ENCODE measurements around the gene ARFGEF2. TPM values are rescaled to one million over a fixed set of nuclear protein-coding genes. Genes with fewer than 3 reads are reported as not detected.

Gene ARFGEF2
- total and polyA plus RNA-seq, 2 of the 4 experiments (the other 2 are of a cell fraction), result 10.3 to 39.1 TPM

- H2AK9ac ChIP-seq (replicated peaks; ENCODE audit: low read depth, low read length, poor library complexity), result no peak overlapping the region
- H3K36me3 ChIP-seq (ENCODE audit: control insufficient read depth, insufficient read depth, low read length), result peaks cover 55% of the 10 kb centered on the region
- no peak overlapping the region for H4K5ac ChIP-seq (ENCODE audit: low read depth, low read length)
- H3K18ac ChIP-seq (ENCODE audit: low read depth, low read length), result no peak overlapping the region
- no peak overlapping the region for H3K4me2 ChIP-seq (ENCODE audit: low read depth, low read length)
- no peak overlapping the region for H2BK120ac ChIP-seq (ENCODE audit: low read depth, low read length)
- no peaks in the 10 kb centered on the region for H3K4me1 ChIP-seq (ENCODE audit: control insufficient read depth, insufficient read depth, low read length)
- H3K4me3 ChIP-seq (ENCODE audit: insufficient read depth, low read depth, low read length), result no peak overlapping the region
- H3K14ac ChIP-seq (replicated peaks; ENCODE audit: low read depth, low read length), result no peak overlapping the region
- H2BK15ac ChIP-seq (ENCODE audit: low read depth, low read length), result no peak overlapping the region
- no peaks in the 10 kb centered on the region for H3K9me1 ChIP-seq (ENCODE audit: insufficient read depth, low read length)
- ChIA-PET CTCF (interaction anchor here (0.5 kb wide), 1 partner anchor 117 kb away, joined by 3 read pairs; no protein-coding TSS in a partner anchor), POLR2A (ENCODE audit: unreplicated experiment) (no interaction called here)
- in situ Hi-C loops (cut with MboI; ENCODE audit: low sequenced_read_pairs) (no loop called here), dilution Hi-C loops (cut with HindIII; ENCODE audit: low sequenced_read_pairs, unreplicated experiment) (no loop called here), intact Hi-C loops (cut with micrococcal nuclease) (no loop called here)
- H3K27ac ChIP-seq (ENCODE audit: insufficient read depth, low read length), result no peak overlapping the region
- H3K56ac ChIP-seq (ENCODE audit: extremely low read depth, insufficient read depth, low read length), result no peak overlapping the region
- no peak overlapping the region for H3K9ac ChIP-seq (ENCODE audit: low read depth, low read length)
- no peaks in the 10 kb centered on the region for H4K20me1 ChIP-seq (ENCODE audit: insufficient read depth, low read length)
- TF ChIP-seq USF2 (IDR thresholded peaks at IDR 0.05; ENCODE audit: low read depth, low read length) (no peak), ELK1 (IDR thresholded peaks at IDR 0.05; ENCODE audit: borderline replicate concordance, low read depth, low read length) (no peak), CTCF (conservative IDR thresholded peaks at IDR 0.05; ENCODE audit: low read depth, low read length) (no peak), FOS (IDR thresholded peaks at IDR 0.05; ENCODE audit: low read depth, low read length) (no peak), MAZ (IDR thresholded peaks at IDR 0.05; ENCODE audit: borderline replicate concordance, low read depth, low read length) (no peak), CHD1 (IDR thresholded peaks at IDR 0.05; ENCODE audit: low read depth, low read length) (no peak), MAFK (IDR thresholded peaks at IDR 0.05; ENCODE audit: low read depth, low read length) (no peak), BHLHE40 (IDR thresholded peaks at IDR 0.05; ENCODE audit: low read depth, low read length) (no peak), MXI1 (IDR thresholded peaks at IDR 0.05; ENCODE audit: borderline replicate concordance, low read depth, low read length) (no peak), POLR2A (IDR thresholded peaks at IDR 0.05; ENCODE audit: low read depth, low read length) (no peak), RAD21 (IDR thresholded peaks at IDR 0.05; ENCODE audit: low read length) (no peak), RCOR1 (IDR thresholded peaks at IDR 0.05; ENCODE audit: insufficient replicate concordance, low read length) (no peak)
- no peak overlapping the region for H2AFZ ChIP-seq (replicated peaks; ENCODE audit: low read length, poor library complexity)
- WGBS, 2 experiments (ENCODE audit: extremely low coverage in 2 of 2, insufficient read length in 1 of 2), result 100% methylated on average over 1 of the region's 1 CpG; no CpG with 5 or more reads in 1 of the 2 experiments
- no peak overlapping the region for H3K4ac ChIP-seq (ENCODE audit: low read depth, low read length)
- peaks cover 5 to 7% of the 10 kb centered on the region in 2 experiments; a peak in 2 of 4 replicates for H3K79me1 ChIP-seq (ENCODE audit: low read depth in 1 of 2, low read length in 2 of 2)
- H3K23ac ChIP-seq (ENCODE audit: low read depth, low read length), result no peak overlapping the region
- no peaks in the 10 kb centered on the region for H3K27me3 ChIP-seq (ENCODE audit: control insufficient read depth, insufficient read depth, low read length)
- no peak overlapping the region for H2BK5ac ChIP-seq (ENCODE audit: low read depth, low read length, poor library complexity, severe bottlenecking)
- H4K91ac ChIP-seq (ENCODE audit: insufficient read depth, low read depth, low read length), result no peak overlapping the region
- no peaks in the 10 kb centered on the region for H3K9me3 ChIP-seq (ENCODE audit: control insufficient read depth, insufficient read depth, low read length)
- no peak overlapping the region for H4K8ac ChIP-seq (ENCODE audit: low read depth in 2 of 2, low read length in 2 of 2)
- DNase-seq (no peak), ATAC-seq (ENCODE audit: low read depth) (no peak)
- no TSS peak for BruUV-seq (replicated peaks)
- H2AK5ac ChIP-seq (ENCODE audit: low read depth, low read length), result no peak overlapping the region
- no peak overlapping the region for H2BK20ac ChIP-seq (ENCODE audit: low read depth, low read length)
Observed at GRCh38 chr20:48990467-48990866, 69.0 kb downstream of the ARFGEF2 start.

Data from IMR-90 (cell line).